NCI-H2171 (cell line): ENCODE data around the gene FSD1.

Experiments used
- DNase-seq: peaks from one replicate; lab custom pipeline; 2025; lab: John Stamatoyannopoulos, UW

Gene FSD1

DNA sequence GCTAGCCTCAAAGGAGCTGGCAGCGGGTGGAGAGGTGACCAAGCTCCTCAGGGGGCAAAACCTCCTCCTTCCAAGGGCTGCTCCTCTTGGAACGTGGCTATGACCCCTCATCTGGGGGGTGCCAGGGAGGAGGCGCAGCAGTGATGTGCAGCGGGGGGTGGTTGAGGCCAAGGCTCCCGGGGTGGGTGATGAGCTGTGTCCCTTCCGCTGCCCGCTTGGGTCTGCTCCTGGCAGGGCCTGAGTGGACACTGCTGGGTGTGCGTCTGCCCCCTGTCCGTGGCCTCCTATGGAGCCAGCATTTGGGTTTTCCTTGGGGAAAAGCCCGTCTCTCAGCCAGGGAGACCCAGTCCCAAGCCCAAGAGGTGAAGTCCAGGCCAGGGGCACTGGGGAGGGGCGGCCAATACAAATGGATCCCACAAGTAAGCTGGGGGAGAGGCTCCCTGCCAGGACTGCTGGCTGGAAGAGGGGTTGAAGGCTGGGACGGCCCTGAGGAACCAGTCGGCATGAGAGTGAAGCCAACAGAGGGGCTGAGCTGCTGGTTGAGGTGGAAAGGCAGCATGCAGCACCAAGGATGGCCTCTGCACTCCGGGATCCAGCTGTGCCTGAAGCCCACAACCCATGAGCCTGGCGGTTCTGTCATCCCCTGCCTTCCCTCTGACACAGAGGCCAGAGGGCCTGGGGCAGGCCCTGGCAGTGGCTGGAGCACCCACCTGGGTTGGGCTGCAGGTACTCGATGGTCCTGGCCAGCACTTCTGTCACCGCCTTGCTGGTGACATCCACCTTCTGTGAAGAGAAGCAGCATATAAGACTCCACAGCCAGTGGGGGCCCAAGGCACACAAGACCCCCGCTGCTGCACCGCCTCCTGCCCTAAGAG, 61.6 kb downstream of the FSD1 start:
- no peak for DNase-seq

GRCh38 chr19:4366666-4367335, 62.4 kb downstream of the FSD1 start:
- no peak for DNase-seq

- DNase-seq: no peak
Measured at GRCh38 chr19:4367336-4367723, 62.9 kb downstream of the FSD1 start.

DNA sequence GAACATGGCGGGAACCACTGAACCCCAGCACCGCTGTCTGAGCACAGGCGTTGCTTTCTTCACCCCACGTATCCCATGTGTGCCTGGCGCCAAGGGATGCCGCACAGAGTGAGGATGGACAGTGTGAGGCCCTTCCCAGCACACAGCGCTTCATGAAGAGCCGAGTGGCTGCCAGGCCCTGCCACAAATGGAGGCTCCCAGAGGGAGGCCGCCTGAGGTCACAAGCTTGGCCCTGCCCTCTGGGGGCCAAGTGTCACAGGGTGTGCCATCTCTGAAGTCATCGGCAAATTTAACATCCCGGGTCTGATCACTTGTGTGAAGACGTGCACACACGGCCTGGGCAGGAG, 63.4 kb downstream of the FSD1 start:
- no peak for DNase-seq

GRCh38 chr19:4368128-4368820, 63.9 kb downstream of the FSD1 start:
- DNase-seq: no peak

DNA sequence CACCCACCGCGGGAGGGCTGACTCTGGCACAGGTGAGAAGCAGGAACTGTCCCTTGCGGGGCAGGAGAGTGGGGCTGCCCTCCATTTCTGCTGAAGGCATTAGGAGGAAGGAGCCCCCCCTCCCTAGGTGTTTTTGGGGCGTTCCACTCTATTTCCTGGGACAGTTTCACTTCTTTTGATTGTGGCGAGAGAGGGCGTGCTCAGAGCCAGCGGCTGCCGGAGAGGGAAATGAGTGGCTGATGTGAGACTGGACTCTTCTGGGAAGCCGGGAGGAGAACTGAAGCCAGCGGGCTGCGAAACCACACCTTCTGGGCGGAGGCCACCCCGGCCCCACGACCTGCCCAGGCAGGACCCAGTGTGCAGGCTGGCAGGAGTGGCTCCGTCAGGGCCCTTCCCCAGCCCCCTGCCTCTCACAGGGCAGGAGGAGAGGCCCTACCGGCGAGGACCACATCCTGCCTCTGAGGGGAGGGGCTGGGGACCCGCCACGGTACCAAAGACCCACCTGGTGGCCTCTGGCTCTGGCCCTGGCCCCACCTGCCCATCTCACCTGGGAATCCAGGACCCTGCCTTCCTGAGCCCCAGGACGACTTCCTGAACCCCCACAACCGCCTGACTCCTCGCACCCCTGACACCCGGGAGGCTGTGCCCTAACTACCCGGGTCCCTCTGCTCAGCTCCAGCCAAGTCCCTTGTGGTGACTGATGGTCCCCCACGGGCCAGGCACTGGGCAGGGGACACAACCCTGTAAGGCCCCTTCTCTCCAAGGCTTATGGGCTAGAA, 64.9 kb downstream of the FSD1 start:
- no peak for DNase-seq

- DNase-seq: peak; percentile 70
Measured at GRCh38 chr19:4369888-4370260, 65.5 kb downstream of the FSD1 start.

GRCh38 chr19:4370418-4371041, 66.1 kb downstream of the FSD1 start:
- DNase-seq: no peak

- DNase-seq: peak; percentile 32
Measured at GRCh38 chr19:4371247-4372164, 67.1 kb downstream of the FSD1 start.

DNA sequence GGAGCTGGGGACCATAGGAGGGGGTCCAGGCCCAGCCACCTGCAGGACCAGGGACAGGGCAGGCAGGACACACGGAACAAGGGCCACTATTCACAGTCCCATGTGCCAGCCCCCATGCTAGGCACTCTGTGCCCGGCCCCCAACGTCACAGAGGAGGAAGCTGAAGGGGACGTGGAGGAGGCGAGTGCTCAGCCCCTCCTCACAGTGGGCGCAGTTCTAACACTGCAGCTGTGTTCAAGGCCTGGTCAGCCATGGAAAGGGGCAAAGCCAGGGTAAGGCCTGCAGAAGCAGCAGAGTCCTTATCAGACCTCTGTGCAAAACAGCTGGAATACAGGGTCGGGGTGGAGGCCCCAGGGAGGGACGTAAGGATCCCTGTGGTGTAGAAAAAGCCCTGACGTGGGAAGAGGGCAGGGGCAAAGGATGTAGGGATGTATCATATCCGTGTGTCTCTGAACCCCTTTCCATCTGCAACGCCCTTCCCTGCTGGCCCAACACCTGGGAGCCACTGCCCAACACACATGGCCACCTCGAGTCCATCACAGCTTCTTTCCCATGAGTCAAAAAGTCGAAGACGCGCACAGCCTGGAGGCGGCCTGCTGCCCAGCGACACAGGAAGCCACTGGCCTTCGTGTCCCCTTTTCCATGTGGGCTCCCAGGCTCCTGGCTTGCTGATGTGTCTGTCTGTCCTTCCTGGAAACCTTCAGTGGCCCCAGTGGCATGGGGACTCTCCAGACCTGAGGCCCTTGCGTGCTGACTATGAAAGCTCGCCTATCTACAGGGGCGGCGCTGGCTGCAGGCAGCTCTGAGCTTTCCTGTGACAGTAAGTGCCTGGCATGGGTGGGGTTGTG, 68.0 kb downstream of the FSD1 start:
- DNase-seq: no peak

DNA sequence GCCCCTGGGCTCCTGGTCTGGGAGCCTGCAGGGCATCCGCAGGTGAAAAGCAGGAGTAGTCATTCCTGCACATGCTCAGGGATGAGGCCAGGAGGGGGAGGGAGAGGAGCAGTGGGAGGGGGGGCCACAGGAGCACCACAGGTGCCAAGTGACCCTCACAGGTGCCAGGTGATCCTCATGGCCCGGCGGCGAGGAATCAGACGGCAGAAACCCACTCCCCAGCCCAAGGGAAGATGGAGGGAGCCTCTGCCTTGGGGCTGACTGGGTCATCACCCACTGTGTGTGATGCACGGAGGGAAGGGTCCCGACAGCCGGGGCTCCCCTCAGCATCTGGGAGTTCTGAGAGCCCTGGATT, 68.6 kb downstream of the FSD1 start:
- DNase-seq: no peak
